ENCODE results near the gene PDE6B.

GRCh38 chr4:616911-617643 is 8.3 kb upstream of the PDE6B start:
- no peak for TF ChIP-seq POLR2A (IDR thresholded peaks at IDR 0.05)
- TF ChIP-seq POLR2AphosphoS5 (IDR thresholded peaks at IDR 0.05), result no peak
- TF ChIP-seq EP300 (IDR thresholded peaks at IDR 0.05), result no peak
